GM06990 (cell line): ENCODE data around the gene FXN.

Experiments
- DNase-seq: peaks from one replicate; pipeline ENCODE4 v3.0.0-alpha.2; 2011; ENCODE audit not compliant: insufficient read length; ENCODE audit errors: extremely low read depth
- H3K27me3 ChIP-seq: replicated peaks from 2 replicates; pipeline ENCODE4 v1.6.0; 2011; ENCODE audit warnings: low read length; ENCODE audit not compliant: control insufficient read depth, insufficient read depth
- H3K36me3 ChIP-seq: 2 replicates; pipeline ENCODE4 v1.5.1; 2011; ENCODE audit warnings: low read length; ENCODE audit not compliant: control insufficient read depth, insufficient read depth
- H3K4me3 ChIP-seq: replicated peaks from 2 replicates; pipeline ENCODE4 v1.5.1; 2011; ENCODE audit warnings: low read depth, mild to moderate bottlenecking, control low read depth, low read length
- CTCF ChIP-seq: IDR thresholded peaks from 2 replicates; pipeline ENCODE4 v1.5.1; 2011; ENCODE audit warnings: low read length, control low read depth, mild to moderate bottlenecking, inconsistent platforms; ENCODE audit not compliant: insufficient read depth, poor library complexity, severe bottlenecking

Gene FXN

GRCh38 chr9:69073103-69073502 lies 37.6 kb downstream of the FXN start:
- no peak for DNase-seq
- H3K4me3 ChIP-seq, result no peak overlapping the region
- peaks cover 4% of the 10 kb centered on the region for H3K36me3 ChIP-seq
- H3K27me3 ChIP-seq, result no peaks in the 10 kb centered on the region
- TF ChIP-seq CTCF, result no peak

- no peak for DNase-seq
- TF ChIP-seq CTCF, result no peak
- H3K27me3 ChIP-seq, result no peaks in the 10 kb centered on the region
- H3K36me3 ChIP-seq, result peaks cover 4% of the 10 kb centered on the region
- H3K4me3 ChIP-seq, result no peak overlapping the region
These were observed 39.2 kb downstream of the FXN start for GRCh38 chr9:69074801-69075200.

GRCh38 chr9:69076550-69076949 lies 41.0 kb downstream of the FXN start:
- Histone ChIP-seq H3K27me3 (no peaks in the 10 kb centered on the region), H3K4me3 (no peak overlapping the region), H3K36me3 (no peaks in the 10 kb centered on the region; the same call in none of the 2 replicates)
- TF ChIP-seq CTCF, result no peak
- DNase-seq, result no peak

GRCh38 chr9:69078069-69078468 lies 42.5 kb downstream of the FXN start:
- Histone ChIP-seq H3K36me3 (no peaks in the 10 kb centered on the region; the same call in none of the 2 replicates), H3K4me3 (no peak overlapping the region), H3K27me3 (no peaks in the 10 kb centered on the region)
- DNase-seq, result no peak
- no peak for TF ChIP-seq CTCF

- TF ChIP-seq CTCF, result no peak
- no peak for DNase-seq
- no peaks in the 10 kb centered on the region for H3K36me3 ChIP-seq
- no peak overlapping the region for H3K4me3 ChIP-seq
- H3K27me3 ChIP-seq, result no peaks in the 10 kb centered on the region
These were observed 43.0 kb downstream of the FXN start for GRCh38 chr9:69078581-69078980.

- H3K4me3 ChIP-seq, result no peak overlapping the region
- H3K27me3 ChIP-seq, result no peaks in the 10 kb centered on the region
- DNase-seq, result no peak
- TF ChIP-seq CTCF, result no peak
- H3K36me3 ChIP-seq, result no peaks in the 10 kb centered on the region
These were observed 43.6 kb downstream of the FXN start for GRCh38 chr9:69079186-69079585.
